HG03439 (cell line): ENCODE measurements around the gene AKR1D1.
A peak's percentile ranks its signal among the peaks of the same experiment; 100 is the strongest.
"Not testable (repeated sequence)": the region's sequence is repeated elsewhere in the genome, so short reads cannot be mapped to it uniquely, and the experiment has no call there.

Experiments
- ATAC-seq: cut with Tn5 transposase; IDR thresholded peaks from one replicate; pipeline ENCODE4 v1.9.1; 2021; ENCODE audit warnings: mild to moderate bottlenecking, moderate library complexity; ENCODE audit not compliant: unreplicated experiment

Gene AKR1D1

GRCh38 chr7:138072726-138073125 lies 3.5 kb upstream of the AKR1D1 start:
- no peak for ATAC-seq

GRCh38 chr7:138074121-138074520 lies 2.1 kb upstream of the AKR1D1 start:
- ATAC-seq = no peak

- ATAC-seq = no peak
Observed at GRCh38 chr7:138074540-138074939, 1.7 kb upstream of the AKR1D1 start.

GRCh38 chr7:138075350-138075749 lies 909 bp upstream of the AKR1D1 start:
- no peak for ATAC-seq

GRCh38 chr7:138075786-138076185 lies 473 bp upstream of the AKR1D1 start:
- ATAC-seq = not testable (repeated sequence)

GRCh38 chr7:138077809-138078208 lies 1.6 kb downstream of the AKR1D1 start:
- ATAC-seq = no peak

- no peak for ATAC-seq
Observed at GRCh38 chr7:138079137-138079536, 2.9 kb downstream of the AKR1D1 start.

GRCh38 chr7:138081868-138082267 lies 5.6 kb downstream of the AKR1D1 start:
- ATAC-seq = no peak

GRCh38 chr7:138083859-138084258 lies 7.6 kb downstream of the AKR1D1 start:
- no peak for ATAC-seq

GRCh38 chr7:138086563-138087270 lies 10.5 kb downstream of the AKR1D1 start:
- ATAC-seq = no peak

- ATAC-seq = no peak
Observed at GRCh38 chr7:138089080-138089901, 13.0 kb downstream of the AKR1D1 start.

GRCh38 chr7:138091032-138091431 lies 14.8 kb downstream of the AKR1D1 start:
- ATAC-seq = peak; percentile 58

GRCh38 chr7:138091840-138092239 lies 15.6 kb downstream of the AKR1D1 start:
- not testable (repeated sequence) for ATAC-seq

GRCh38 chr7:138092486-138093028 lies 16.3 kb downstream of the AKR1D1 start:
- ATAC-seq = no peak

- no peak for ATAC-seq
Observed at GRCh38 chr7:138095972-138096935, 20.0 kb downstream of the AKR1D1 start.

GRCh38 chr7:138097064-138097741 lies 20.9 kb downstream of the AKR1D1 start:
- ATAC-seq = peak; percentile 54

GRCh38 chr7:138099813-138100212 lies 23.6 kb downstream of the AKR1D1 start:
- no peak for ATAC-seq

GRCh38 chr7:138105221-138105620 lies 29.0 kb downstream of the AKR1D1 start:
- no peak for ATAC-seq

GRCh38 chr7:138115047-138115446 lies 38.8 kb downstream of the AKR1D1 start:
- ATAC-seq = no peak

- ATAC-seq = no peak
Observed at GRCh38 chr7:138116141-138116540, 39.9 kb downstream of the AKR1D1 start.
